Measurements from ENCODE around the gene PRR35.
A peak's percentile ranks its signal among the peaks of the same experiment; 100 is the strongest.

PRR35 gene

DNA sequence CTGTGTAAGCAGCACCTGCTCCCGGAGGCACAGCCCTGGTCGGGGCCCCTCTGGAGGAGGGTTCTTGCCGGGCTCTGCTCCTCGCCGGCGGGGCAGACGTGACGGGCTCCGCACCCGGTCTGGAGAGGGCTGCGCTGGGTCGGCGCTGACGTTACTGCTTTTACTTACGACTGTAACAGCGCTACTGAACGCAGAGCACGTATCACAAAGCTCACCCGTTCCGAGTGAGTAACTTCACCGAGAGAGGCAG, 28.4 kb downstream of the PRR35 start:
- ChIA-PET POLR2A (interaction anchor here (0.6 to 1.1 kb wide), 3 partner anchors 10 to 63 kb away, joined by 3 read pairs; no protein-coding TSS in a partner anchor), CTCF (no interaction called here)
- no peak for TF ChIP-seq BHLHE40 (IDR thresholded peaks at IDR 0.05; ENCODE audit: borderline replicate concordance)
- TF ChIP-seq TARDBP (IDR thresholded peaks at IDR 0.05) = no peak
- no peak for TF ChIP-seq CTBP1 (IDR thresholded peaks at IDR 0.05; ENCODE audit: borderline replicate concordance)
- no peak for TF ChIP-seq ARNT (IDR thresholded peaks at IDR 0.05)
- TF ChIP-seq HDGF (IDR thresholded peaks at IDR 0.05; ENCODE audit: borderline replicate concordance) = no peak
- TF ChIP-seq FOXK2 (IDR thresholded peaks at IDR 0.05) = no peak
- TF ChIP-seq NFRKB (IDR thresholded peaks at IDR 0.05) = no peak
- TF ChIP-seq FOXA1 (IDR thresholded peaks at IDR 0.05) = no peak
- no peak for TF ChIP-seq SP1 (IDR thresholded peaks at IDR 0.05)
- no peak for TF ChIP-seq ZNF384 (IDR thresholded peaks at IDR 0.05)
- TF ChIP-seq SUZ12 (IDR thresholded peaks at IDR 0.05) = no peak
- TF ChIP-seq L3MBTL2 (conservative IDR thresholded peaks at IDR 0.05) = no peak
- no peak for TF ChIP-seq FOXM1 (IDR thresholded peaks at IDR 0.05; ENCODE audit: borderline replicate concordance)
- TF ChIP-seq LEF1 (IDR thresholded peaks at IDR 0.05; ENCODE audit: borderline replicate concordance) = no peak
- TF ChIP-seq ELF4 (IDR thresholded peaks at IDR 0.05) = no peak
- TF ChIP-seq PKNOX1 (IDR thresholded peaks at IDR 0.05) = no peak
- DNase-seq (ENCODE audit: extremely low spot score) = peak; percentile 25

DNA sequence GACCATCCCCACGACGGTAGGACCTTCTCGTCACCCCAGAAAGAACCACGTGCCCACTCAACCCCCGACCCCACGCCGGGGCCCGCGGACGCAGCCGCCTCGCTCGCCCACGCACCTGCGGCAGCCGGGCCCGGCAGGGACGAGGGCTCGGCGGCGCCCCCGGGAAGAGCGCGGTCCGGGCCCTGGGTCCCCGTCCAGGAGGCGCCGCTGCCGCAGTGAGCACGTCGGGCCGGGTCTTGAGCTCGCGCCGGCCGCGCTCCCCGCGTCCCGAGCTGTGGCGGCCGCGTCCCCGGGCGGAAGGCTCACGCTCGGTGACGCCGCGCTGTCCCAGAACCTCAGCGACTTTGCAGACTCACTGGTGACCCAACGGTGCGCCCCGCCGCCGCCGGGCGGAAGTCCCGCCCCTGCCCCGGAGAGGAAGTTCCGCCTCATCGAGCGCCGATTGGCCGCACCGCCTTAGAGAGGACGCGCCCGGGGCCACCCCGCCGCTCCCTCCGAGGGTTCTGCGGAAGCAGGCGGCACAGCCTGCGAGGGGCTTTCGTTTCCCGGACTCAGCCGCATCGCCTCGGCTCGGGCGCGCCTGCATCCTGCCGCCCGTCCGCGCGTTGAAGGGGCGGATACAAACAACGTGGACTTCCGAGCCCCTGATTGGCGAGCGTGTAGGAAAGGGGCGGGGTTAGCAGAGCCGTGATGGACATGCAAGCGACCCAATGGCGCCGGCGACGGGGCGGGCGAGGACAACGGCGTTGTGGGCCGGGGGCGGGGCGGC, 28.9 kb downstream of the PRR35 start:
- DNase-seq (ENCODE audit: extremely low spot score) = peak; percentile 87
- CTCF ChIA-PET = no interaction called here
- POLR2A ChIA-PET = interaction anchor here (0.6 to 1.1 kb wide), 3 partner anchors 11 to 63 kb away, joined by 3 read pairs; no protein-coding TSS in a partner anchor

DNA sequence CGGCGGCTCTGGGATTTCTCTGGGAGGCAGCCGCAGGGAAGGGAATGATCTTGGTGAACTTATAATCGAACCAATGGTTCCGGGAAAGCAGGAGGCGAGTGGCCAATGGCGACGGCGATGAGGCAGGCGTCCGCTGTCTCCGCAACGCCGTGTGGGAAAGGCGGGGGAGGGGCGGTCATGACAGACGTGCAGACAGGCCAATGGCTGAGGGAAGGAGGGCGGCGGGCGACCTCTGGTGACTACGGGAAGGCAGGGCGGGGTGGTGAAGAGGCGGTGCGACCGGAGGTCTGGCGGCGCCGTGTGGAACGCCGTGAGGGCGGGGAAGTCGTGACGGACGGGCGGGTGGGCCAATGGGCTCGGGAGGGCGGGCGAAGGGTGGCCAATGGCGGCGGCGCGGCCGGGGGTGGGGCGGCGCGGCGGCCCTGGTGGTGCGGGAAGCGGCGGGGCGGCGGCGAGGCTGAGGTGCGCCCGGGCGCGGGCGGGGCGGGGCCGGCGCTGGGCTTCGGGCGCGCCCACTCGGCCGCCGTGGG, 29.5 kb downstream of the PRR35 start, which contains the start of gene RAB40C:
Gene RAB40C (plus strand): TSS at position 409 of the 530 bp plus-strand sequence. CDS start 226 bp downstream, outside the sequence.
- TF ChIP-seq LEF1 (IDR thresholded peaks at IDR 0.05; ENCODE audit: borderline replicate concordance) (no peak), PKNOX1 (IDR thresholded peaks at IDR 0.05) (peak; percentile 100), CTBP1 (IDR thresholded peaks at IDR 0.05; ENCODE audit: borderline replicate concordance) (no peak), FOXA1 (IDR thresholded peaks at IDR 0.05) (no peak), TARDBP (IDR thresholded peaks at IDR 0.05) (no peak), SP1 (IDR thresholded peaks at IDR 0.05) (no peak), L3MBTL2 (conservative IDR thresholded peaks at IDR 0.05) (no peak)
- POLR2A ChIA-PET = interaction anchor here (0.8 kb wide), 1 partner anchor 11 kb away, joined by 4 read pairs; no protein-coding TSS in a partner anchor
- DNase-seq (ENCODE audit: extremely low spot score) = peak; percentile 95
- CTCF ChIA-PET = no interaction called here

More for the DNA sequence above, 28.9 kb downstream of the PRR35 start:
- TF ChIP-seq LEF1 (IDR thresholded peaks at IDR 0.05; ENCODE audit: borderline replicate concordance) = peak; percentile 63; the same call in 1 of the 2 replicates
- TF ChIP-seq CTBP1 (IDR thresholded peaks at IDR 0.05; ENCODE audit: borderline replicate concordance) = no peak

DNA sequence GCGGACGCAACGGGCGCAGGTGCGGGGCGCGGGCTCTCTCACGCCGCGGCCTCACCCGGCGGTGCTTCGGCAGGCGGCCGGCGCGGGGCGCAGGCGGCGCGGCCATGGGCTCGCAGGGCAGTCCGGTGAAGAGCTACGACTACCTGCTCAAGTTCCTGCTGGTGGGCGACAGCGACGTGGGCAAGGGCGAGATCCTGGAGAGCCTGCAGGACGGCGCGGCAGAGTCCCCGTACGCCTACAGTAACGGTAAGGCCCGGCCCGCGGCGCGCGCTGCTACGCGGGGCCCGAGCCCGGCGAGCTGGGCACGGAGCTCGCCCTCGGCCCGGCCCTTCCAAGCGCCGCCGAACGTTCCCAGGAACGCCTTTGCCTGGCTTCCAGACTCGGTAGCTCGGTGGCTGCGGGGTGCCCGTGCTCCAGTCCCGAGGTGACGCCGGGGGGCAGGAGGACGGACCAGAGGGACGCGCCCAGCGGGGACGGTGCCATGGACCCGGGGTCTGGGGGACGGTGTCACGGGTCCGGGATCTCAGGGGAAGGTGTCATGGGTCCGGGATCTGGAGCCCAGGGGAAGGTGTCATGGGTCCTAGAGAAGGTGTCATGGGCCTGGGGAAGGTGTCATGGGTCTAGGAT, 30.1 kb downstream of the PRR35 start:
- no peak for DNase-seq (ENCODE audit: extremely low spot score)
- ChIA-PET CTCF (no interaction called here), POLR2A (interaction anchor here (0.8 kb wide), 1 partner anchor 10 kb away, joined by 4 read pairs; no protein-coding TSS in a partner anchor)
- TF ChIP-seq SUZ12 (IDR thresholded peaks at IDR 0.05) (no peak), SP1 (IDR thresholded peaks at IDR 0.05) (no peak), BHLHE40 (IDR thresholded peaks at IDR 0.05; ENCODE audit: borderline replicate concordance) (no peak)

DNA sequence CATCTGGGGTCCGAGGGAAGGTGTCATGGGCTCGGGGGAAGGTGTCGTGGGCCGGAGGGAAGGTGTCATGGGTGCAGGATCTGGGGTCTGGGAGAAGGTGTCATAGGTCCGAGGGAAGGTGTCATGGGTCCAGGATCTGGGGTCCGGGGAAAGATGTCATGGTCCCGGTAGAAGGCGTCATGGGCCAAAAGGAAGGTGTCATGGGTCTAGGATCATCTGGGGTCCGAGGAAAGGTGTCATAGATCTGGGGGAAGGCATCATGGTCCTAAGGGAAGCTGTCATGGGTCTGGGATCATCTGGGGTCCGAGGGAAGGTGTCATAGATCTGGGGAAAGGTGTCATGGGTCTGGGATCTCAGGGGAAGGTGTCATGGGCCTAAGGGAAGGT, 30.6 kb downstream of the PRR35 start:
- TF ChIP-seq HDGF (IDR thresholded peaks at IDR 0.05; ENCODE audit: borderline replicate concordance) = no peak
- ChIA-PET POLR2A (interaction anchor here (0.8 kb wide), 1 partner anchor 10 kb away, joined by 4 read pairs; no protein-coding TSS in a partner anchor), CTCF (no interaction called here)
- no peak for DNase-seq (ENCODE audit: extremely low spot score)

- DNase-seq (ENCODE audit: extremely low spot score) = no peak
- CTCF ChIA-PET = no interaction called here
- no peak for TF ChIP-seq ARNT (IDR thresholded peaks at IDR 0.05)
- no peak for TF ChIP-seq ZNF384 (IDR thresholded peaks at IDR 0.05)
- no peak for TF ChIP-seq FOXM1 (IDR thresholded peaks at IDR 0.05; ENCODE audit: borderline replicate concordance)
Measured at GRCh38 chr16:591231-591630, 31.0 kb downstream of the PRR35 start.

DNA sequence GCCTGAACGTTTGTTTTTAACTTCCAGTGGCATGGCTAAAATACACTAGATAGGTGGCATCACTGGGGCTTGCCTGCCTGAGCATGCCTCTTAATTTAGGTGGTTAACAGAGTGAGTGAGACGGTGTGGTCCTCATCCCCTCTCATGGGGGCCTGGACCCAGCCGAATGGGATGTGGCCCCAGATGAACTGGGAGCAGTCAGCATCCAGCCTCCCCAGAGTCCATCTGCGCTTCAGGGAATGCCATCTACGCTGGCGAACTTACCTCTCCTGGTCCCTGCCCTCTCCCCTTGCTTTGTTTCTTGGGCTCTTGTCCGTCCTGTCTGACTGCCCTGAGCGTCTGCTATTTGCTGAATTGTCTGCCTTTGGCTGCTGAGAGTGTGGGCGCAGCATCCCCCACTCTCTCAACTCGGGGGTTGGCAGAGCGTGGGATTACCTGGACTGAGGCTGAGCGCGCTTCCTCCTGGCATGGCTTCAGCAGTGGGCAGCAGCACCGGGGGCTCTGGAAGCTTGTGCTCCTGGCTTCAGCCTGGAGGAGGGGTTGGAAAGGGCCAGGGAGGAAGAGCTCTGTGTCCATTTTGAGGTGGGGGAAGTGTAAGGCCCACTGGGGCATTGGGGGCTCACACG, 31.8 kb downstream of the PRR35 start:
- CTCF ChIA-PET = interaction anchor here (1.1 kb wide), 1 partner anchor 9 kb away, joined by 3 read pairs; no protein-coding TSS in a partner anchor
- no peak for DNase-seq (ENCODE audit: extremely low spot score)
- POLR2A ChIA-PET = no interaction called here
- TF ChIP-seq L3MBTL2 (conservative IDR thresholded peaks at IDR 0.05) = no peak
- no peak for TF ChIP-seq LEF1 (IDR thresholded peaks at IDR 0.05; ENCODE audit: borderline replicate concordance)

More at GRCh38 chr16:591231-591630, 31.0 kb downstream of the PRR35 start:
- POLR2A ChIA-PET = no interaction called here
